K562 (cell line): ENCODE results near the gene PIBF1. TPM values are rescaled to one million over a fixed set of nuclear protein-coding genes. Genes with fewer than 3 reads are reported as not detected.

Experiments used
- ATAC-seq: fragments of 200-7000 bp; cut with Tn5 transposase; 3 replicates; pipeline ENCODE4 v1.9.1; 2020; ENCODE audit warnings: moderate library complexity
- BruUV-seq: library from RNA; stranded (reverse); fragments of 400-500 nt; replicated peaks from 2 replicates; lab custom pipeline; 2021; lab: Mats Ljungman, UMichigan
- CTCF ChIA-PET: fragments of 300-600 bp; formaldehyde crosslinking; extraction: SDS; loops from one replicate; lab custom pipeline; 2021; ENCODE audit warnings: low intra/inter-chr PET ratio; lab: Yijun Ruan, JAX
- POLR2A ChIA-PET: fragments of 300-600, 350-650 bp; sonication (Branson Sonifier 250); formaldehyde crosslinking; extraction: SDS; loops from one replicate; lab custom pipeline; 2021; ENCODE audit warnings: antibody characterized with exemption, inconsistent platforms; lab: Yijun Ruan, JAX
- DNase-seq, 4 experiments: peaks; one replicate each; pipeline versions ENCODE4 v3.0.0 to v3.0.0-alpha.2; 2011 to 2018; ENCODE audit warnings: low spot score in 3 of 4, mixed read lengths in 3 of 4; ENCODE audit errors: extremely low read depth in 1 of 4
- FAIRE-seq: peaks from 2 replicates; lab custom pipeline; 2011; peaks lifted over from hg19 to GRCh38; lab: Jason Lieb, UNC
- H2AFZ ChIP-seq: 2 replicates; pipeline ENCODE4 v1.6.0; 2011; ENCODE audit warnings: low read depth, low read length, control low read depth, inconsistent platforms
- H3K27ac ChIP-seq: fragments of 200-600 bp; 3 replicates; pipeline ENCODE4 v1.8.0; 2011; ENCODE audit warnings: low read depth, mild to moderate bottlenecking, control low read depth, inconsistent platforms, low read length, moderate library complexity, mixed read lengths; ENCODE audit errors: extremely low read depth
- H3K27me3 ChIP-seq, 2 experiments: fragments of 300-600 bp in 1 of 2; 2 replicates in 1 of 2; 3 replicates in 1 of 2; pipeline versions ENCODE4 v1.6.0 to v1.8.0; 2011; ENCODE audit warnings: inconsistent platforms in 2 of 2, low read length in 2 of 2, mild to moderate bottlenecking in 1 of 2, mixed read lengths in 1 of 2, moderate library complexity in 1 of 2; ENCODE audit not compliant: control insufficient read depth in 2 of 2, insufficient read depth in 2 of 2
- H3K36me3 ChIP-seq: fragments of 300-600 bp; 3 replicates; pipeline ENCODE4 v1.8.0; 2011; ENCODE audit warnings: mild to moderate bottlenecking, low read length, inconsistent platforms; ENCODE audit not compliant: control insufficient read depth, insufficient read depth
- H3K4me1 ChIP-seq, 2 experiments: fragments of 200-600 bp in 1 of 2; replicated peaks in 1 of 2; 2 replicates in 1 of 2; 3 replicates in 1 of 2; pipeline versions ENCODE4 v1.5.1 to v1.8.0; 2011; ENCODE audit warnings: inconsistent platforms in 2 of 2, low read length in 2 of 2, mild to moderate bottlenecking in 1 of 2, mixed read lengths in 1 of 2, moderate library complexity in 1 of 2; ENCODE audit not compliant: control insufficient read depth in 2 of 2, insufficient read depth in 2 of 2
- H3K4me2 ChIP-seq: 2 replicates; pipeline ENCODE4 v1.6.1; 2011; ENCODE audit warnings: low read length, control low read depth, inconsistent platforms, mixed read lengths; ENCODE audit not compliant: insufficient read depth
- H3K4me3 ChIP-seq: fragments of 200-600 bp; sonication (generic), shearing (Covaris generic); 2 replicates; pipeline ENCODE4 v1.5.1; 2016; ENCODE audit warnings: control low read depth, inconsistent platforms
- H3K79me2 ChIP-seq: fragments of 200-600 bp; 3 replicates; pipeline ENCODE4 v1.8.0; 2011; ENCODE audit warnings: low read length, inconsistent platforms; ENCODE audit not compliant: control insufficient read depth, insufficient read depth
- H3K9ac ChIP-seq, 2 experiments: 2 replicates each; pipeline versions ENCODE4 v1.6.0 to v1.6.1; 2011; ENCODE audit warnings: low read depth in 2 of 2, low read length in 2 of 2, control low read depth in 1 of 2, inconsistent platforms in 1 of 2, mild to moderate bottlenecking in 1 of 2, mixed read lengths in 1 of 2; ENCODE audit not compliant: insufficient read depth in 1 of 2
- H3K9me1 ChIP-seq: one replicate; pipeline ENCODE4 v1.6.0; 2011; ENCODE audit warnings: inconsistent platforms, mild to moderate bottlenecking, low read length, moderate library complexity; ENCODE audit not compliant: control insufficient read depth, insufficient read depth
- H3K9me3 ChIP-seq: replicated peaks from 2 replicates; pipeline ENCODE4 v1.5.1; 2011; ENCODE audit warnings: low read depth, low read length, inconsistent platforms; ENCODE audit not compliant: control insufficient read depth, insufficient read depth
- H4K20me1 ChIP-seq: replicated peaks from 2 replicates; pipeline ENCODE4 v1.6.1; 2011; ENCODE audit warnings: low read length, inconsistent platforms, mixed read lengths; ENCODE audit not compliant: control insufficient read depth, insufficient read depth
- CCNT2 ChIP-seq: IDR thresholded peaks from 2 replicates; pipeline ENCODE4 v1.6.1; 2011; ENCODE audit warnings: borderline replicate concordance, low read depth, mild to moderate bottlenecking, moderate library complexity, mixed read lengths, low read length; ENCODE audit not compliant: insufficient read length; ENCODE audit errors: extremely low read depth
- MTA3 ChIP-seq: fragments of 450-650 bp; formaldehyde crosslinking; IDR thresholded peaks from 2 replicates; pipeline ENCODE4 v1.6.1; 2017; ENCODE audit warnings: mild to moderate bottlenecking, borderline replicate concordance
- RAD21 ChIP-seq, 2 experiments: fragments of 250-450 bp in 1 of 2; fragments of 450-650 bp in 1 of 2; sonication (Bioruptor Pico) in 1 of 2; formaldehyde crosslinking in 1 of 2; IDR thresholded peaks in 1 of 2; conservative IDR thresholded peaks in 1 of 2; 2 replicates each; pipeline versions ENCODE4 v1.4.0 to v1.8.0; 2020 to 2022; ENCODE audit warnings: mild to moderate bottlenecking in 2 of 2, moderate library complexity in 1 of 2
- RCOR1 ChIP-seq, 2 experiments: IDR thresholded peaks; 2 replicates each; pipeline ENCODE4 v1.6.1; 2012; ENCODE audit warnings: low read depth in 2 of 2, low read length in 2 of 2, borderline replicate concordance in 1 of 2, improper control_type of control experiment in 1 of 2
- REST ChIP-seq, 2 experiments: fragments of 450-650 bp; formaldehyde crosslinking in 1 of 2; IDR thresholded peaks; 2 replicates each; pipeline versions ENCODE4 v1.4.0 to v1.6.1; 2014 to 2020; ENCODE audit warnings: mild to moderate bottlenecking in 2 of 2, borderline replicate concordance in 1 of 2, low read depth in 1 of 2
- TARDBP ChIP-seq: fragments of 450-650 bp; IDR thresholded peaks from 2 replicates; pipeline ENCODE4 v1.6.1; 2016
- TEAD4 ChIP-seq, 2 experiments: sonication (generic) in 1 of 2; formaldehyde crosslinking in 1 of 2; IDR thresholded peaks; 2 replicates each; pipeline versions ENCODE4 v1.6.1 to v1.8.0; 2012 to 2022; ENCODE audit warnings: borderline replicate concordance in 1 of 2, inconsistent platforms in 1 of 2, low read length in 1 of 2, mild to moderate bottlenecking in 1 of 2, missing genetic modification reagents in 1 of 2
- ZBTB49 ChIP-seq: sonication (generic); formaldehyde crosslinking; IDR thresholded peaks from 2 replicates; pipeline ENCODE4 v1.8.0; 2022; ENCODE audit warnings: missing genetic modification reagents, mild to moderate bottlenecking, borderline replicate concordance
- WGBS: fragments of 100-300 bp; shearing (Covaris generic); methylation state at CpG from one replicate; pipeline ENCODE4 v1.1.6; 2016; ENCODE audit warnings: low coverage, mixed read lengths; ENCODE audit not compliant: insufficient coverage; ENCODE audit errors: missing lambda C conversion rate; 5-methylcytosine and 5-hydroxymethylcytosine counted together
- in situ Hi-C: fragments of 300-500 bp; cut with MboI; formaldehyde crosslinking; loops from 4 replicates; pipeline ENCODE4 v1.15.0; 2018; ENCODE audit warnings: inconsistent platforms, mixed read lengths
- intact Hi-C: fragments of 100-400 bp; cut with micrococcal nuclease; formaldehyde crosslinking; loops from 2 replicates; pipeline ENCODE4 v1.14.2; 2022
- polyA plus RNA-seq, 8 experiments: library from polyadenylated mRNA; depleted of rRNA in 4 of 8; stranded (reverse) in 5 of 8; unstranded in 3 of 8; fragments of >200 nt; fragmentation: Nextera tagmentation in 2 of 8; fragmentation: Illumina TruSeq in 1 of 8; extraction: Ambion mirVana in 2 of 8; extraction: Trizol in 1 of 8; gene quantifications; 2 replicates each; pipeline versions ENCODE4 v1.2.1 to v1.2.3, GENCODE V29; 2011 to 2014; ENCODE audit warnings: inconsistent platforms in 1 of 8, missing spikeins in 1 of 8
- total RNA-seq, 7 experiments: library from RNA; depleted of rRNA in 6 of 7; stranded (reverse); fragments of >200 nt in 6 of 7; fragmentation: Illumina TruSeq in 2 of 7; extraction: Trizol in 2 of 7; gene quantifications; 2 replicates each; pipeline versions ENCODE4 v1.2.1 to v1.2.3, GENCODE V29; 2011 to 2021; ENCODE audit warnings: low replicate concordance in 1 of 7

The PIBF1 gene
- total and polyA plus RNA-seq, 9 of the 15 experiments (the other 6 are each of a cell fraction or from before 2014, with no cell fraction given), result 9.1 to 28.8 (median 14.7) TPM

DNA sequence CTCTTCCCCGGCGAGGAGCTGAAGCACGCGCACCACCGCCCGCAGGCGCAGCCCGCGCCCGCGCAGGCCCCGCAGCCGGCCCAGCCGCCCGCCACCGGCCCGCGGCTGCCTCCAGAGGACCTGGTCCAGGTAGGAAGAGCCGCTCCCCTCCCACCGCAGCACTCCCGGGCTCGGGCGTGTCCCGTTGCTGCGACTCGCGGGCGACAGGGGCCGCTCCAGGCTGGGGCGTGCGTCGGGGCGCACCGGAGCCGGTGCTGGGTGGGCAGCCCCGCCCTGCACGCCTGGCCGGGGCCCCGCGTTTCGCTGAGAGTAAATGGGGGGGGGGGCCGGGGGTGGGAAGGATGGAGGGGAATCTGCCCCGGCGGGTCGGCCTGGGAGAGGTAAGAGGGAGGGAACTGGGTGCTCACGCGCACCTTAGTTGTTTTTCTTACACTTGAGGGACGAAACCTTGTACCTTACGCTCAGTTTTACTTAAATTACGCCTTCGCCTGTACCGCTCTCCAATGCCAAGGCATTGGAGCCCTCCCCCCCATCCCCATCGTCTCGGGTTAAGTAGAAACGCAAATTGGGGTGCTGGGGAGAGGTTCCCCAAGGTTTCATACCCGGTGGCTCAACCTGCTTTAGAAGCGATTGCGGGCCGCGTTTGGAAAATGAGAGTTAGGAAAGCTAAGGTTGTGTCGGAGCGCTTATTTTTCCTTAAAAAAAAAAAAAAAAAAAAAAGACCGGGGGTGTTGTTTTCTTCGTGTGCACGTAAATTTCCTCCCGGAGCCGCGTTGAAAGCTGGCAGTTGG, 277.7 kb downstream of the PIBF1 start:
- no peaks in the 10 kb centered on the region for H3K79me2 ChIP-seq
- H3K4me3 ChIP-seq, result peak overlapping the region; percentile 45
- no peaks in the 10 kb centered on the region for H3K9me1 ChIP-seq
- peak overlapping the region; percentile 87; the same call in 1 of the 2 replicates for H2AFZ ChIP-seq
- in situ Hi-C loops, result no loop called here
- peak overlapping the region; percentile 76 for H3K4me2 ChIP-seq
- no peaks in the 10 kb centered on the region for H4K20me1 ChIP-seq
- H3K4me1 ChIP-seq, result peaks cover 3 to 13% of the 10 kb centered on the region in 2 experiments; a peak in 4 of 5 replicates
- H3K27ac ChIP-seq, result no peak overlapping the region
- ChIA-PET CTCF (interaction anchor here (0.6 kb wide), 1 partner anchor 231 kb away, joined by 3 read pairs; no protein-coding TSS in a partner anchor), POLR2A (interaction anchor here (0.6 to 1.1 kb wide), 2 partner anchors 12 to 385 kb away, joined by 3 read pairs; no protein-coding TSS in a partner anchor)
- H3K9ac ChIP-seq, result peak overlapping the region in 1 of 2 experiments; percentile 88; a peak in 2 of 4 replicates
- ATAC-seq (no peak), FAIRE-seq (no peak), DNase-seq (peak; percentile 30 to 45 (median 36))
- no peaks in the 10 kb centered on the region; the same call in 1 of the 2 replicates for H3K9me3 ChIP-seq
- no peaks in the 10 kb centered on the region for H3K36me3 ChIP-seq
- WGBS, result 38% methylated on average over 7 of the region's 68 CpGs
- H3K27me3 ChIP-seq, result peaks cover 5% of the 10 kb centered on the region in 2 experiments; a peak in 4 of 5 replicates
- intact Hi-C loops, result no loop called here
- no TSS peak for BruUV-seq
- TF ChIP-seq REST (IDR thresholded peaks at IDR 0.05; ENCODE audit: borderline replicate concordance) (peak; percentile 34), REST (CRISPR knock-in tag; IDR thresholded peaks at IDR 0.05; ENCODE audit: low read depth) (no peak), CCNT2 (peak; percentile 20), MTA3 (no peak), RCOR1 (IDR thresholded peaks at IDR 0.05; ENCODE audit: borderline replicate concordance in 1 of 2, low read depth in 2 of 2, low read length in 2 of 2) (no peak), TARDBP (no peak), RAD21 (CRISPR knock-in tag; conservative IDR thresholded peaks at IDR 0.05 in 1 of 2, IDR thresholded peaks at IDR 0.05 in 1 of 2) (peak in 1 of 2 experiments; percentile 36; a peak in 2 of 4 replicates), TEAD4 (IDR thresholded peaks at IDR 0.05; ENCODE audit: low read length) (no peak), TEAD4 (CRISPR knock-in tag; IDR thresholded peaks at IDR 0.05; ENCODE audit: borderline replicate concordance) (no peak), ZBTB49 (no peak)
